HG03378 (cell line): Measurements from ENCODE around the gene MIA.
"Not testable (repeated sequence)": the region's sequence is repeated elsewhere in the genome, so short reads cannot be mapped to it uniquely, and the experiment has no call there.

ENCODE experiments used
- ATAC-seq: cut with Tn5 transposase; IDR thresholded peaks from one replicate; pipeline ENCODE4 v1.9.1; 2021; ENCODE audit warnings: mild to moderate bottlenecking, moderate library complexity; ENCODE audit not compliant: unreplicated experiment

The MIA gene

GRCh38 chr19:40818480-40819399, 43.4 kb downstream of the MIA start:
- ATAC-seq: not testable (repeated sequence)

GRCh38 chr19:40819479-40820234, 44.3 kb downstream of the MIA start:
- not testable (repeated sequence) for ATAC-seq

DNA sequence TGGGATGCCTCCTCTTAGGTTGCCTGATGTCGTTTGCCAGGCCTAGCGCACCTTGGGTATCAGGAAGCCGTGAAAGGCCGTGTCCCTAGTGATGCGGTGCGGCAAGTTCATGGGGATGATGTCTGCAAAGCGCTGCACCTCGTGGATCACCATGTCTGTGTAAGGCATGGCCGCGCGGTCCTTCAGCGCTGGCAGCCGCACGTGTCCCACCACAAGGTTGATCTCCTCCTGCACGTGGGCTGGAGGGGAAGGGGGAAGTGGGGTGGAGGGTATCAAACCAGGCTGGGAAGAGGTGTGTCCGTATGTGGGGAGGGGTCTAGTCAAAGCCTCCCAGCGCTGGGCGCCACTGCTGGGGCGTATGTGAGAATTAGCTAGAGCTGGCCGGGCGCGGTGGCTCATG, 46.8 kb downstream of the MIA start:
- no peak for ATAC-seq

- not testable (repeated sequence) for ATAC-seq
Observed at GRCh38 chr19:40822704-40823553, 47.6 kb downstream of the MIA start.

DNA sequence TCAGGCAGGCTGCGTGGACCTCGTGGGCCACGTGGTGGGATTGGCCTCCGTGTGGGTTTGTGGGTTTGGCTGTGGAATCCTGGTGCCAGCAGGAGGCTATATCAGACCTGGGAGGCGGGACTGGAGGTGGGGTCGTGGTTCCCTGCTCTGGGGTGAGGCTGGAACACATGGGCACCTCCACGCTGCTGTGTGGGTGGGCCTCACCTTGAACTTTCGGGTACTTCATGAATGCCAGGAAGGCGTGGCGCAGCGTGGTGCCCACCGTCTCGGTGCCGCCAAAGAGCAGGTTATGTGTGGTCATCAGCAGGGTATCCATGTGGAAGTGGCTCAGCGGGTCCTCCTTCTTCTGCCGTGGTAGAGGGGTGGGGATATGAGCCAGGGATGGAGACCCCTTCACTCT, 49.6 kb downstream of the MIA start:
- not testable (repeated sequence) for ATAC-seq

DNA sequence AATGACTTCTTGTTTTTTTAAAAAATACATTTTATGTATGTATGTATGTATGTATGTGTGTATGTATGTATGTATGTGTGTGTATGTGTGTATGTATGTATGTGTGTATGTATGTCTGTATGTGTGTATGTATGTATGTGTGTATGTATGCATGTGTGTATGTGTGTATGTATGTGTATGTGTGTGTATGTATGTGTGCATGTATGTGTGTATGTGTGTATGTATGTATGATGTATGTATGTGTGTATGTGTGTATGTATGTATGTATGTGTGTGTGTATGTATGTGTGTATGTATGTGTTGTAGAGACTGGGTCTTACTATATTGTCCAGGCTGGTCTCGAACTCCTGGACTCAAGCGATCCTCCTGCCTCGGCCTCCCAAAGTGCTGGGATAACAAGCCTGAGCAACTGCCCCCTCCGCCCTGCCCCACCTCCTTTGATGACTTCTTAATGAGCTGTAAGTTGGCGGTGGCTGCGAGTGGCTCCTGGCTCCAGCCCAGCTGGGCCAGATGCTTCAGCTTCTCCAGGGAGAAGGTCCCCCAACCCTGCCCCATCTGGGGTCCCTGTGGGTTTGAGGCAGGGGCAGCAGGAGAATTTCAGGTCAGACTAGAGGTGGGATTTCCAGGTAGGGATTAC, 50.3 kb downstream of the MIA start:
- not testable (repeated sequence) for ATAC-seq

DNA sequence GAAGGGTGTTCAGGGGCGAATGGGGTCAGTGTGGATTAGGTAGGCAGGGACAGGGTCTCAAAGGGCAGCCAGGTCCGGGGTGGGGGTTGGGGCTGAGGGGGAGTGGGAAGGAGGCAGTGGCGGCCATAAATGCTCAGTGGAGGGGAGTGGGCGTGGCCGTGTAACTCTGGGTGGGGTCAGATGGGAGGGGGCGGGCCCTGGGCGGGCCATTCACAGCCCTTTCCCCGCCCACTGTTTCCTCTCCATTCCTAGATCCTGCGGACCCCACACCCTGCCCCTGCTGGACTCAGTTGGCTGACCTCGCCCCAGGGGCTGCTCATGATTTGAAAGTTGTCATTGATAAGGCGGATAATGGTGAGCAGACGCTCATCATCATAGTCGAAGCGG, 51.0 kb downstream of the MIA start:
- ATAC-seq: not testable (repeated sequence)

- not testable (repeated sequence) for ATAC-seq
Observed at GRCh38 chr19:40826699-40827385, 51.5 kb downstream of the MIA start.
